Tibial nerve (tissue), 3 donors: Measurements from ENCODE around the gene FOXJ3.

Source experiments
- POLR2A ChIP-seq, 2 donors: fragments of 450-650 bp; IDR thresholded peaks; one replicate each; pipeline ENCODE4 v1.6.1; 2017; ENCODE audit warnings: antibody characterized with exemption in 2 of 2, mild to moderate bottlenecking in 2 of 2, moderate library complexity in 2 of 2
- TF ChIP-seq, protein P1 (sequence below), 5 experiments: fragments of 200-600 bp in 3 of 5; fragments of 450-650 bp in 2 of 5; sonication (generic) in 3 of 5; IDR thresholded peaks; one replicate each; pipeline ENCODE4 v1.5.1; 2016 to 2019; ENCODE audit warnings: antibody characterized with exemption in 5 of 5, mild to moderate bottlenecking in 3 of 5, moderate library complexity in 2 of 5

DNA sequence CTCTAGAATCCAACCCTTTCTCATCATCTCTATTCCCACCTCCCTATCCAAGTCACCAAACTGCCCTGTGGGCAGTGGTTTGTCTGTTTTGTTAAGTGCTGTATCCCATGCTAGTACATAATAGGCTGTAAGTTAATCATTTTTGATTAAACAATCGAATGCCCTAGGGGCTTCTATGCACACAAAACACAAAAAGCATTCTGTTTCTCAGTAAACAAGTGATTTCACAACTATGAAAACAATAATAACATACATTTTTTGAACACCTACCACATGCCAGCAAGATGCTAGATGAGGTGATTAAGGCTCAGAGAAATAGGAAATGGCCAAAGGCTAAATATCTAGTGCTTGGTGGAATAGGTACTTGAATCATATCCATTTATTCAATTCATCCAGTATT, 186.9 kb downstream of the FOXJ3 start:
- no peak for TF ChIP-seq POLR2A (IDR thresholded peaks at IDR 0.05)
- TF ChIP-seq, protein P1, sequence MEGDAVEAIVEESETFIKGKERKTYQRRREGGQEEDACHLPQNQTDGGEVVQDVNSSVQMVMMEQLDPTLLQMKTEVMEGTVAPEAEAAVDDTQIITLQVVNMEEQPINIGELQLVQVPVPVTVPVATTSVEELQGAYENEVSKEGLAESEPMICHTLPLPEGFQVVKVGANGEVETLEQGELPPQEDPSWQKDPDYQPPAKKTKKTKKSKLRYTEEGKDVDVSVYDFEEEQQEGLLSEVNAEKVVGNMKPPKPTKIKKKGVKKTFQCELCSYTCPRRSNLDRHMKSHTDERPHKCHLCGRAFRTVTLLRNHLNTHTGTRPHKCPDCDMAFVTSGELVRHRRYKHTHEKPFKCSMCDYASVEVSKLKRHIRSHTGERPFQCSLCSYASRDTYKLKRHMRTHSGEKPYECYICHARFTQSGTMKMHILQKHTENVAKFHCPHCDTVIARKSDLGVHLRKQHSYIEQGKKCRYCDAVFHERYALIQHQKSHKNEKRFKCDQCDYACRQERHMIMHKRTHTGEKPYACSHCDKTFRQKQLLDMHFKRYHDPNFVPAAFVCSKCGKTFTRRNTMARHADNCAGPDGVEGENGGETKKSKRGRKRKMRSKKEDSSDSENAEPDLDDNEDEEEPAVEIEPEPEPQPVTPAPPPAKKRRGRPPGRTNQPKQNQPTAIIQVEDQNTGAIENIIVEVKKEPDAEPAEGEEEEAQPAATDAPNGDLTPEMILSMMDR (IDR thresholded peaks at IDR 0.05): no peak
